H1 (cell line): Measurements from ENCODE around the gene UNC13C. TPM values are rescaled to one million over a fixed set of nuclear protein-coding genes. Genes with fewer than 3 reads are reported as not detected.

Source experiments
- CTCF ChIA-PET: fragments of 300-600 bp; sonication (Branson Sonifier 250); formaldehyde crosslinking; loops from one replicate; lab custom pipeline; 2021; ENCODE audit not compliant: partially characterized antibody; lab: Charles Lee
- POLR2A ChIA-PET: fragments of 300-600 bp; sonication (Branson Sonifier 250); formaldehyde crosslinking; loops from one replicate; lab custom pipeline; 2021; ENCODE audit warnings: inconsistent platforms; ENCODE audit not compliant: partially characterized antibody; lab: Charles Lee
- DNase-seq, 2 experiments: peaks; one replicate each; pipeline versions ENCODE4 v3.0.0 to v3.0.0-alpha.2; 2010 to 2022; ENCODE audit warnings: low spot score in 2 of 2, low read depth in 1 of 2, mixed read lengths in 1 of 2
- FAIRE-seq: peaks from 2 replicates; lab custom pipeline; 2011; peaks lifted over from hg19 to GRCh38; lab: Jason Lieb, UNC
- H2AFZ ChIP-seq: 2 replicates; pipeline ENCODE4 v1.8.1; 2012; ENCODE audit warnings: low read length, inconsistent platforms
- H2AK5ac ChIP-seq: 2 replicates; pipeline ENCODE4 v1.6.1; 2013; ENCODE audit warnings: low read depth, low read length
- H2BK120ac ChIP-seq: replicated peaks from 2 replicates; pipeline ENCODE3; 2013; ENCODE audit warnings: low read depth, low read length, inconsistent platforms
- H2BK12ac ChIP-seq: 2 replicates; pipeline ENCODE4 v1.6.1; 2013; ENCODE audit warnings: low read depth, low read length
- H2BK15ac ChIP-seq: 2 replicates; pipeline ENCODE4 v1.6.1; 2013; ENCODE audit warnings: low read length
- H2BK20ac ChIP-seq: 2 replicates; pipeline ENCODE4 v1.6.1; 2013; ENCODE audit warnings: low read length
- H2BK5ac ChIP-seq: 2 replicates; pipeline ENCODE4 v1.6.1; 2013; ENCODE audit warnings: low read depth, low read length
- H3K14ac ChIP-seq: 2 replicates; pipeline ENCODE4 v1.6.1; 2013; ENCODE audit warnings: inconsistent platforms; ENCODE audit not compliant: insufficient read length
- H3K18ac ChIP-seq: 2 replicates; pipeline ENCODE4 v1.6.1; 2013; ENCODE audit warnings: low read length; ENCODE audit errors: extremely low read depth
- H3K23ac ChIP-seq: 2 replicates; pipeline ENCODE4 v1.6.1; 2013; ENCODE audit warnings: inconsistent platforms; ENCODE audit not compliant: insufficient read length
- H3K23me2 ChIP-seq: 2 replicates; pipeline ENCODE4 v1.6.1; 2013; ENCODE audit warnings: low read depth, low read length
- H3K27ac ChIP-seq: 2 replicates; pipeline ENCODE4 v1.6.1; 2011; ENCODE audit warnings: low read depth, low read length, inconsistent platforms
- H3K27me3 ChIP-seq, 4 experiments: replicated peaks in 1 of 4; 1 replicate in 1 of 4; 2 replicates in 3 of 4; pipeline versions ENCODE4 v1.6.1 to v1.8.1; 2011 to 2013; ENCODE audit warnings: low read length in 3 of 4, mild to moderate bottlenecking in 3 of 4, inconsistent platforms in 2 of 4, mixed read lengths in 2 of 4, moderate library complexity in 1 of 4; ENCODE audit not compliant: control insufficient read depth in 3 of 4, insufficient read depth in 3 of 4; ENCODE audit errors: extremely low read depth in 1 of 4
- H3K36me3 ChIP-seq, 4 experiments: 2 replicates each; pipeline versions ENCODE4 v1.6.1 to v1.8.1; 2011 to 2013; ENCODE audit warnings: mild to moderate bottlenecking in 4 of 4, low read length in 3 of 4, moderate library complexity in 2 of 4, control low read depth in 1 of 4, inconsistent platforms in 1 of 4; ENCODE audit not compliant: insufficient read depth in 4 of 4, control insufficient read depth in 2 of 4
- H3K4ac ChIP-seq: replicated peaks from 2 replicates; pipeline ENCODE3; 2013; ENCODE audit warnings: low read length, low read depth, mixed read lengths, inconsistent platforms; ENCODE audit not compliant: insufficient read length
- H3K4me1 ChIP-seq, 4 experiments: replicated peaks in 1 of 4; 1 replicate in 1 of 4; 2 replicates in 3 of 4; pipeline versions ENCODE4 v1.6.1 to v1.8.1; 2011 to 2013; ENCODE audit warnings: low read length in 3 of 4, inconsistent platforms in 2 of 4, mixed read lengths in 1 of 4; ENCODE audit not compliant: insufficient read depth in 4 of 4, control insufficient read depth in 3 of 4
- H3K4me2 ChIP-seq, 2 experiments: 2 replicates each; pipeline versions ENCODE4 v1.6.1 to v1.8.1; 2011 to 2013; ENCODE audit warnings: low read depth in 2 of 2, low read length in 2 of 2, control low read depth in 1 of 2, inconsistent platforms in 1 of 2, mild to moderate bottlenecking in 1 of 2; ENCODE audit not compliant: insufficient read depth in 1 of 2
- H3K4me3 ChIP-seq, 4 experiments: fragments of 200-600, 300-600 bp in 1 of 4; sonication (generic), shearing (Covaris generic), sonication (Bioruptor Twin) in 1 of 4; 2 replicates each; pipeline versions ENCODE4 v1.5.1 to v1.8.1; 2011 to 2016; ENCODE audit warnings: low read length in 4 of 4, low read depth in 3 of 4, control low read depth in 2 of 4, inconsistent platforms in 2 of 4, mild to moderate bottlenecking in 2 of 4, mixed read lengths in 1 of 4, moderate library complexity in 1 of 4; ENCODE audit not compliant: insufficient read depth in 2 of 4; ENCODE audit errors: extremely low read depth in 1 of 4
- H3K56ac ChIP-seq: replicated peaks from 2 replicates; pipeline ENCODE3; 2013; ENCODE audit warnings: low read depth, mild to moderate bottlenecking, mixed read lengths, low read length, inconsistent platforms; ENCODE audit not compliant: insufficient read length
- H3K79me1 ChIP-seq: 2 replicates; pipeline ENCODE4 v1.6.1; 2013; ENCODE audit warnings: low read depth, low read length, control low read depth
- H3K79me2 ChIP-seq, 2 experiments: 2 replicates each; pipeline versions ENCODE4 v1.6.1 to v1.8.1; 2012 to 2013; ENCODE audit warnings: low read length in 2 of 2, mild to moderate bottlenecking in 2 of 2, inconsistent platforms in 1 of 2; ENCODE audit not compliant: insufficient read depth in 2 of 2, control insufficient read depth in 1 of 2
- H3K9ac ChIP-seq, 4 experiments: replicated peaks in 1 of 4; 1 replicate in 1 of 4; 2 replicates in 3 of 4; pipeline versions ENCODE4 v1.6.1 to v1.8.1; 2011 to 2013; ENCODE audit warnings: low read depth in 3 of 4, low read length in 3 of 4, control low read depth in 2 of 4, mild to moderate bottlenecking in 2 of 4, moderate library complexity in 2 of 4, inconsistent platforms in 1 of 4; ENCODE audit errors: extremely low read depth in 1 of 4
- H3K9me3 ChIP-seq, 2 experiments: 2 replicates each; pipeline versions ENCODE4 v1.6.1 to v1.8.1; 2012 to 2013; ENCODE audit warnings: mild to moderate bottlenecking in 2 of 2, moderate library complexity in 2 of 2, control low read depth in 1 of 2, inconsistent platforms in 1 of 2, low read depth in 1 of 2, low read length in 1 of 2, mixed read lengths in 1 of 2; ENCODE audit not compliant: insufficient read depth in 2 of 2
- H4K20me1 ChIP-seq, 2 experiments: replicated peaks in 1 of 2; 2 replicates each; pipeline versions ENCODE3 to v1.8.1; 2011 to 2013; ENCODE audit warnings: inconsistent platforms in 2 of 2, low read length in 2 of 2, mild to moderate bottlenecking in 1 of 2; ENCODE audit not compliant: insufficient read depth in 2 of 2, control insufficient read depth in 1 of 2
- H4K5ac ChIP-seq: 2 replicates; pipeline ENCODE4 v1.6.1; 2013; ENCODE audit warnings: low read length, low read depth, mixed read lengths, inconsistent platforms; ENCODE audit not compliant: insufficient read length
- H4K8ac ChIP-seq: 2 replicates; pipeline ENCODE4 v1.8.0; 2013; ENCODE audit warnings: mild to moderate bottlenecking, moderate library complexity, low read length, inconsistent platforms; ENCODE audit not compliant: insufficient read depth; ENCODE audit errors: extremely low read depth
- H4K91ac ChIP-seq: replicated peaks from 2 replicates; pipeline ENCODE3; 2013; ENCODE audit warnings: low read length, mixed read lengths, inconsistent platforms; ENCODE audit not compliant: insufficient read length
- BCL11A ChIP-seq, 2 experiments: IDR thresholded peaks; one replicate each; pipeline ENCODE4 v1.6.1; 2011; ENCODE audit warnings: low read depth in 2 of 2, low read length in 2 of 2, mild to moderate bottlenecking in 2 of 2
- CHD1 ChIP-seq: IDR thresholded peaks from 2 replicates; pipeline ENCODE4 v1.6.1; 2012; ENCODE audit warnings: low read depth, low read length, improper control_type of control experiment
- HDAC6 ChIP-seq: IDR thresholded peaks from one replicate; pipeline ENCODE4 v1.7.1; 2012; ENCODE audit warnings: low read depth, mild to moderate bottlenecking, inconsistent platforms, low read length, moderate library complexity
- NANOG ChIP-seq: IDR thresholded peaks from 2 replicates; pipeline ENCODE4 v1.6.1; 2011; ENCODE audit warnings: low read length, low read depth, mild to moderate bottlenecking, inconsistent platforms; ENCODE audit not compliant: insufficient read depth, poor library complexity, severe bottlenecking
- NRF1 ChIP-seq: IDR thresholded peaks from 2 replicates; pipeline ENCODE4 v1.6.1; 2011; ENCODE audit warnings: mild to moderate bottlenecking, low read depth, low read length, improper control_type of control experiment
- POLR2AphosphoS5 ChIP-seq: IDR thresholded peaks from 2 replicates; pipeline ENCODE4 v1.6.1; 2011; ENCODE audit warnings: low read depth, low read length
- RFX5 ChIP-seq: IDR thresholded peaks from 2 replicates; pipeline ENCODE4 v1.6.1; 2011; ENCODE audit warnings: low read depth, low read length, improper control_type of control experiment, borderline replicate concordance
- TEAD4 ChIP-seq: IDR thresholded peaks from 2 replicates; pipeline ENCODE4 v1.6.1; 2012; ENCODE audit warnings: low read depth, low read length, inconsistent platforms, mixed read lengths
- YY1 ChIP-seq: IDR thresholded peaks from 2 replicates; pipeline ENCODE4 v1.6.1; 2011; ENCODE audit warnings: low read depth, mild to moderate bottlenecking, low read length
- WGBS, 2 experiments: shearing (Covaris generic) in 1 of 2; methylation state at CpG; one replicate each; pipeline versions ENCODE4 v1.1.6 to v1.1.7; 2013 to 2015; ENCODE audit warnings: low lambda C conversion rate in 2 of 2, mixed read lengths in 2 of 2, inconsistent platforms in 1 of 2, low coverage in 1 of 2, missing lambda C conversion rate in 1 of 2; ENCODE audit not compliant: insufficient replicate concordance in 2 of 2, insufficient coverage in 1 of 2, insufficient read length in 1 of 2; ENCODE audit errors: extremely low coverage in 1 of 2, missing lambda C conversion rate in 1 of 2; 5-methylcytosine and 5-hydroxymethylcytosine counted together
- polyA plus RNA-seq, 7 experiments: library from polyadenylated mRNA; depleted of rRNA in 3 of 7; stranded (reverse) in 5 of 7; unstranded in 2 of 7; fragments of >200 nt in 5 of 7; fragments of 200-250 nt in 2 of 7; gene quantifications; 1 replicate in 5 of 7; 2 replicates in 1 of 7; 4 replicates in 1 of 7; pipeline versions ENCODE4 v1.2.1 to v1.2.3, GENCODE V29; 2011 to 2013; ENCODE audit warnings: missing spikeins in 2 of 7, mixed read lengths in 2 of 7
- total RNA-seq: library from RNA; stranded (reverse); fragmentation: NEBNext Ultra II Directional; extraction: Animal tissue kit (Norgen Biotek cat#: 25700); gene quantifications from 2 replicates; pipeline ENCODE4 v1.2.1, GENCODE V29; 2021
- TF ChIP-seq, protein P1 (sequence below): IDR thresholded peaks from 2 replicates; pipeline ENCODE4 v1.6.1; 2012; ENCODE audit warnings: inconsistent platforms

UNC13C gene
- total and polyA plus RNA-seq, 2 of the 8 experiments (the other 6 are each of a cell fraction or from before 2014, with no cell fraction given), result 0.02 to 0.13 TPM

DNA sequence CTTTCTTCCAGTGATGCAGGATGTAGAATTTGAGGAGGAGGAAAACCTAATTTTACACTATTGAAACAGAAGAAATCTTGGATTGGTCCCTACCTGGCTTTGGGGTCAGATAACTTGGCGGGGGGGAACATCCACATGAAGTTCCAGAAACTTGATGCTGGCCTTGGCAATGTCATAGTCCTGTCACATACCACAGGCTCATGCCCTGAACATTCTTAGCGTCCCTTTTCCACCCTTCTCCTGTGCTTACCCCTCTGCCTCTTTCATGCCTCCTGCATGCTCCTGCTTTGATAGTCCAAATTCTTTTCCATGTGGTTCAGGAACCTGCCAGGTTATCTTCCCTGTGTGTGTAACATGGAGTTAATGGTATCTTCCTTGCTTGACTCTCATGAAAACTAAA, 110.6 kb downstream of the UNC13C start:
- no peak overlapping the region for H2AK5ac ChIP-seq
- H3K4ac ChIP-seq, result no peak overlapping the region
- H3K23ac ChIP-seq, result no peak overlapping the region
- no peak overlapping the region for H3K4me3 ChIP-seq
- H2AFZ ChIP-seq, result no peak overlapping the region
- H3K14ac ChIP-seq, result no peak overlapping the region
- H3K4me1 ChIP-seq, result no peaks in the 10 kb centered on the region
- H3K36me3 ChIP-seq, result no peaks in the 10 kb centered on the region
- no peaks in the 10 kb centered on the region; a peak in 1 of 7 replicates for H3K27me3 ChIP-seq
- H3K79me2 ChIP-seq, result no peaks in the 10 kb centered on the region
- H4K5ac ChIP-seq, result no peak overlapping the region
- no peak overlapping the region for H3K9ac ChIP-seq
- DNase-seq (no peak), FAIRE-seq (no peak)
- 84% methylated on average over 2 of the region's 2 CpGs; no CpG with 5 or more reads in 1 of the 2 experiments for WGBS, 2 experiments
- no peak overlapping the region for H2BK5ac ChIP-seq
- TF ChIP-seq, protein P1, sequence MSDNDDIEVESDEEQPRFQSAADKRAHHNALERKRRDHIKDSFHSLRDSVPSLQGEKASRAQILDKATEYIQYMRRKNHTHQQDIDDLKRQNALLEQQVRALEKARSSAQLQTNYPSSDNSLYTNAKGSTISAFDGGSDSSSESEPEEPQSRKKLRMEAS, result no peak
- no peak for TF ChIP-seq HDAC6
- no peak for TF ChIP-seq CHD1
- TF ChIP-seq NANOG, result no peak
- TF ChIP-seq POLR2AphosphoS5, result no peak
- no peak for TF ChIP-seq RFX5
- TF ChIP-seq YY1, result no peak
- no peak for TF ChIP-seq BCL11A (IDR thresholded peaks at IDR 0.05; ENCODE audit: low read depth in 2 of 2, low read length in 2 of 2)
- TF ChIP-seq TEAD4, result no peak
- no peak for TF ChIP-seq NRF1
- H4K20me1 ChIP-seq, result no peaks in the 10 kb centered on the region
- H3K9me3 ChIP-seq, result peaks cover 11 to 13% of the 10 kb centered on the region in 2 experiments; a peak in 2 of 4 replicates
- H4K8ac ChIP-seq, result no peak overlapping the region
- no peak overlapping the region for H3K27ac ChIP-seq
- no peak overlapping the region for H4K91ac ChIP-seq
- CTCF ChIA-PET, result no interaction called here
- POLR2A ChIA-PET, result no interaction called here
- no peak overlapping the region for H3K18ac ChIP-seq
- no peaks in the 10 kb centered on the region for H3K79me1 ChIP-seq
- no peaks in the 10 kb centered on the region for H3K23me2 ChIP-seq
- no peak overlapping the region for H3K56ac ChIP-seq
- H2BK20ac ChIP-seq, result no peak overlapping the region
- no peak overlapping the region for H2BK120ac ChIP-seq
- no peak overlapping the region for H3K4me2 ChIP-seq
- H2BK15ac ChIP-seq, result no peak overlapping the region
- no peak overlapping the region for H2BK12ac ChIP-seq
